Measurements from ENCODE around the gene MARCHF3.
"Not testable (repeated sequence)": the region's sequence is repeated elsewhere in the genome, so short reads cannot be mapped to it uniquely, and the experiment has no call there.

Gene MARCHF3

GRCh38 chr5:126872561-126873354, 157.6 kb downstream of the MARCHF3 start:
- DNase-seq (ENCODE audit: low read depth) = no peak

DNA sequence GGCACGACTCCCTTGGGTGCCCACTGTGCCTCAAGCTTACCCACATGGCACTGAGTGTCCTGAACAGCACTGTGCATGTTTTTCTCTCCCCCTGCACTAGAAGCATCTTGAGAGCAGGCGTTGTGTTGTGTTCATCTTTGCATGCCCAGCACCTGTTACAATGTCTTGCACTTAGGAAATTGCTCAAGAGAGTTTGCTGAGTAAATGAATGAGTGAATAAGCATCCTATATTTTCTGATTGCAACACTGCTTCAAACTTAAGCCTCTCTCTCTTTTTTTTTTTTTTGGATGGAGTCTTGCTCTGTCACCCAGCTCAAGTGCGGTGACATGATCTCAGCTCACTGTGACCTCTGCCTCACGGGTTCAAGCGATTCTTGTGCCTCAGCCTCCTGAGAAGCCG, 158.9 kb downstream of the MARCHF3 start:
- DNase-seq (ENCODE audit: low read depth) = no peak

DNA sequence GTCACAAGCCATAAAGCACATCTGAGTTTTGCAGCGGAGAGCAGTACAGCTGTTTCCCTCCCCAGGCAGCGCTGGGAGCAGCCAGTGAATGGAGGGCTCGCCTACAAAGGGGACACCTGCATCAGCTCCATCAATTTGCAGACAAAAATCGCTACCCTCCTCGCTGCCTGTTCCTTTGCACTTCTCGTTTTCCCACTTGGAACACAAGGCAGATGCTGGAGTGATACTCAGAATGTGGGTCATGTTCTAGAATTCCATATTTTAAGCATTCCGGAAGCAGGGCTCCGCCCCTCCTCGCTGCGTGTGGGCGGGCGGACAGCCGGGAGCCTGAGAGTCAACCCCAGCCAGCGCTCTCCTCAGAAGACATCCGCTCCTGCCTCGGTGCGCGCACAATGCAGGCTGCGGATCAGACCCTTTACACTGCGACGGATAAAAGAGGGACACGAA, 161.3 kb downstream of the MARCHF3 start:
- DNase-seq (ENCODE audit: low read depth) = no peak

- DNase-seq (ENCODE audit: low read depth) = no peak
Observed at GRCh38 chr5:126868338-126869004, 161.9 kb downstream of the MARCHF3 start.

- no peak for DNase-seq (ENCODE audit: low read depth)
Observed at GRCh38 chr5:126866851-126867636, 163.3 kb downstream of the MARCHF3 start.

GRCh38 chr5:126865299-126865698, 165.1 kb downstream of the MARCHF3 start:
- no peak for DNase-seq (ENCODE audit: low read depth)

DNA sequence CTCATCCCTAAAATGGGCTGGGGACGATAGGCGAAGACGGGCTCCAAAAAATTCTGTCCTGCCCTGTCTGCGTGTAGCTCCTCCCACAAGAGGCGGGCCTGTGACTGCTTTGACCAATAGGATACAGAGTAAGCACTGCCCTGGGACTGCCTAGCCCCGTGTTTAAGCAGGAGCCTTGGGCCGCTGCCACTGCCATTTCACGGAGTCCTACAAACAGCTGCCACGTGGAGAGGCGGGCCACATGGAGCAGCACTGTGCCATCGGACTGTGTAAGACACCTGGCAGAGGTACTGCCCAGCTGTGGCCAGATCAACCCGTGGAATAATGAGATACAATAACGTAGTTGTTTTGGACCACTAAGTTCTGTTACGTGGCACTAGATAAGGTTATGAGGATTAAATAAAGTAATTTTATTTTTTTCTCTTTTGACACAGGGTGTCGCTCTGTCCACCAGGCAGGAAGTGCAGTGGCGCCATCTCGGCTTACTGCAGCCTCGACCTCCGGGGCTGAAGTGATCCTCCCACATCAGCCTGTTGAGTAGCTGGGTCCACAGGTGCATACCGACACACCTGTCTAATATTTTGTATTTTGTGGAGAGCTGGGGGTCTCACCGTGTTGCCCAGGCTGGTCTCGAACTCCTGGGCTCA, 166.2 kb downstream of the MARCHF3 start:
- no peak for DNase-seq (ENCODE audit: low read depth)

- DNase-seq (ENCODE audit: low read depth) = no peak
Observed at GRCh38 chr5:126863402-126863801, 167.0 kb downstream of the MARCHF3 start.

GRCh38 chr5:126858441-126858840, 171.9 kb downstream of the MARCHF3 start:
- DNase-seq (ENCODE audit: low read depth) = no peak

DNA sequence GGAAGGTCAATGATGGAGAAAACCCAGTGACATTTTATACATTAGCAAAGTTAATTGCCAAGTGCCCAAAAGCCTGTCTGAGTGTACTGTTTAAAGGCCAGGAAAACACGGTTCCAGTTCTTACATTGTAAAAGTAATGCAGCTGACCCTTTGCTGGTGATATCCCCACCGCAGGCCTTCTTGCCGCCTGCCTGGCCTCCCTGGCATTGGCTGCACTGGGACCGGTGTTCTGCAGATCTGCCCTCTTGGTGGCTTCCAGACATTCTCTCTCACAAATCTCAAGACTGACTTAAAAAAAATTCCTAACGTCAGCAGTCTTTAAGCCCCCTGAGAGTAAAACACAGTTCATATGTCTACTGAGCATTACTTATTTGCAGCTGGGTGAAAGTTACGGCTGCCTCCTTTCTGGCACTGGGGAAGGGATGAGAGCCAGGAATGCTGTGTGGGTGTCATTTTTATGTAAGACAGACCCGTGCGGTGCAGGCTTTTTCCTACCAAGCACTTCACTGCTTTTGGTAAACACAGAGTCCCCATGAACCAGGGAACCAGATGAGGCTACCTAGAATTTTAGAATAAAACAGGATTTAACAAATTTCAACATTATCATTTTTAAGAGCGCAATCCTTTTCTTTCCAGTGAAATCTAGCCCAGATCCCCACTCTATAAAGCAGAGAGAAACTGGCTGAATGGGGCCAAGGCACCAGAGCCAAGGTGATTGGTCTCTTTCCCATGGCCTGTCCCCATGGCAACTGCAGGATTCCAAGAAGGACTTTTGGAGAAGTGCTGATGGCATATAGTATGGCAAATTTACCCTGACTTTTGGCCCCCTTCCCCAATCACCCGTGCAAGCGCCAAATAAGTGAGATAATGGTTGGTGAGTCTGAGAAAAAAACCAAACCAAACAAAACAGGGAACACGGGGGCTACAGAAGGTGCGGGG, 172.6 kb downstream of the MARCHF3 start:
- DNase-seq (ENCODE audit: low read depth) = no peak

- DNase-seq (ENCODE audit: low read depth) = no peak
Observed at GRCh38 chr5:126855266-126855665, 175.1 kb downstream of the MARCHF3 start.

GRCh38 chr5:126854526-126855110, 175.7 kb downstream of the MARCHF3 start:
- no peak for DNase-seq (ENCODE audit: low read depth)

- DNase-seq (ENCODE audit: low read depth) = not testable (repeated sequence)
Observed at GRCh38 chr5:126853541-126854307, 176.6 kb downstream of the MARCHF3 start.

- no peak for DNase-seq (ENCODE audit: low read depth)
Observed at GRCh38 chr5:126852841-126853271, 177.5 kb downstream of the MARCHF3 start.

DNA sequence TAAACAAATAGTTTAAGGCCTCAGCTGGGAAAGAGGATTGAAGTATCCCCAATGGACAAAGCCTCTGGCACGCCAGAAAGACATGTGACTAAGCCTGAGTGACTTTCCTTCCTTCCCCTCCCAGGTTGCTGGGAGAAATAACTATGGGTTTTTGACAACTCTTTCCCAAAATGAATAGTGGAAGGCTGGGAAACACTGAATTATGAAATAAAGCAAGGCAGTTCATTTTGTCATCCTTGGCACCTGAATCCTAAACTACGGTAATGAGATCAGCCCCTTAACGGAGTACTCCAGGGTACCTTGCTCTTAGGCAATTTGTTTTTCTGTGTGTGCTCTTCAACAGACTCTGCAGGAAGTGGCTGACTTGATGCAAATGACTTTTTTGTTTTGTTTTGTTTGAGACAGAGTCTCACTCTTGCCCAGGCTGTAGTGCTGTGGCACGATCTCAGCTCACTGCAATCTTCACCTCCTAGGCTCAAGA, 178.2 kb downstream of the MARCHF3 start:
- no peak for DNase-seq (ENCODE audit: low read depth)

DNA sequence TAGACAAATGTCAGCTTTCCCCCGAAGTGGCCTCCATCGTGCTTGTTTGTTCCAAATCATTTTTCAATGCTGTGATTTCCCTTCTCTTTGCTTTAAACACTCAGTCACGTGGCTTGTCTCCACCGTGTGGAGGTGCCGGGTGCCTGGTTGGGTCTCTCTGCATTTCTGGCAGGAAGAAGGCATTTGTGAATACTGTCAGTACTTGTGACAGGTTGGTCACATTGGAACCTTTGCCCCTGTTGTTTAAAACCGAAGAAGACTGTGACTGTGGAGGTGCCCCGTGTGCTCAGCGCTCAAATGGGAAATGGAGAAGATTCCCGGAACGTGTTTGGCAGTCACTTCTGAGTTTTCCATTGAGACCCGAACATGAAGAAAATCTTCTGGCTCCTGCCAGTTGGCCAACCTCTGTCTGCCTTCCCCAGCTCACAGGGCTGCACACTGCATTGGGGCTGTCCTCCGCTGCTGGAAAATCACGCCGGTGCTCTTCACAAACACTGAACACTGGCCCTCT, 178.8 kb downstream of the MARCHF3 start:
- no peak for DNase-seq (ENCODE audit: low read depth)

- DNase-seq (ENCODE audit: low read depth) = no peak
Observed at GRCh38 chr5:126849101-126849678, 181.2 kb downstream of the MARCHF3 start.

GRCh38 chr5:126848253-126848652, 182.1 kb downstream of the MARCHF3 start:
- DNase-seq (ENCODE audit: low read depth) = no peak

GRCh38 chr5:126847826-126848251, 182.5 kb downstream of the MARCHF3 start:
- no peak for DNase-seq (ENCODE audit: low read depth)

Measured in T follicular helper cell (primary cell).